ENCODE data around the gene CLIP3.

DNA sequence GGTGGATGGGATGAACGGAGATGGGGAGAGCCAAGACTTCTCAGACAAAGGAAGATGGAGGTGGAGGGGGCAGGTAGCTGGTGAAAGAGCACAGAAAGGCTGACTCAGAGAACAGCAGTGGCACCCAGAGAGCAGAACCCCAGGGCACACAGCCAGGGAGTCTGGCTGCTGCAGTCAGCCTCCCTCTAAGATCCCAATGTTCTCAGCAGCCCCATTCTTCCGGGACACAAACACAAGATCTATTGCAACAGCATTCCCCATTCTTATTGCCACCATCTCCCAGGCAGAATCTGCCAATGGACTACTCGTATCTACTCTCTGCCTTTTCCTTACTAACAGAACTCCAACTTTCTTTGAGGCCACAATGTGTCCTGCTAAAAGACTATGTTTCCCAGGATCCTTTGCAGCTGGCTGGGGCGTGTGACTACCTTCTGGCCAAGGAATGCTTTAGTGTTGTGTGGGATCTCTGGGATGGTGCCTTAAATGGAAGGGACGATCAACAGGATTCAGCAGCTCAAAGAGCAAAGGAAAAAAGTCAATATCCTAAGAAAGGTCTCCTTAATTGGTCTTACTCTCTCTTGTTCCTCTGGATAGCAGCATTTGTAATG, 13.9 kb upstream of the CLIP3 start:
- no peak for TF ChIP-seq CTCF (optimal IDR thresholded peaks at IDR 0.05 in 1 of 3, IDR thresholded peaks at IDR 0.05 in 1 of 3, conservative IDR thresholded peaks at IDR 0.05 in 1 of 3; ENCODE audit: extremely low read depth in 1 of 3, insufficient read depth in 2 of 3, low read length in 3 of 3)
- TF ChIP-seq EZH2 (IDR thresholded peaks at IDR 0.05; ENCODE audit: low read length): no peak

Data from keratinocyte (primary cell).